NCI-H146 (cell line): ENCODE results near the gene RGS11.

Source experiments
- DNase-seq: peaks from one replicate; lab custom pipeline; 2025; lab: John Stamatoyannopoulos, UW

Gene RGS11

DNA sequence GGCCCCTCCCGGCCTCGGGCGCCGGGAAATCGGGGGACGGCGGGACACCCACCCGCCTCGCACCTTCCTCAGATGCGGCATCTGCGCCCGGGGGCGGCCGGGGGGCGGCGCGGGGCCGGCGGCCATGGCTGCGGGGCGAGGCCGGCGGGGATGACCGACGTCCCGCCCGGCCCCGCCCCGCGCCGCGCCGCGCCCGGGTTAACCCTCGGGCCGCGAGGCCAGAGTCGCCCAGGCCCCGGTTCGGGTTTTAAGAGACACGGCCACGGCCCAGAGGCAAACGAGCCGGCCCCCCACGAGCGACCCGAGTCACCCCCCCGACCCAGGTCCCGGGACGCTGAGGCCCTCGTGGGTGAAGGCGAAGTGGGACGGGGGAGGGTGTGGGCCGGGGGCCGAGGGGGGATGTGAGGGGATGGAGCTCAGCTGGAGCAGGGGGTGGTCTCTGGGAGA, at the start of gene RGS11:
Gene RGS11, minus strand, starts transcription at position 159 of the 447 bp plus-strand sequence. Its CDS starts 33 bp downstream, at position 126.
- DNase-seq, result no peak

DNA sequence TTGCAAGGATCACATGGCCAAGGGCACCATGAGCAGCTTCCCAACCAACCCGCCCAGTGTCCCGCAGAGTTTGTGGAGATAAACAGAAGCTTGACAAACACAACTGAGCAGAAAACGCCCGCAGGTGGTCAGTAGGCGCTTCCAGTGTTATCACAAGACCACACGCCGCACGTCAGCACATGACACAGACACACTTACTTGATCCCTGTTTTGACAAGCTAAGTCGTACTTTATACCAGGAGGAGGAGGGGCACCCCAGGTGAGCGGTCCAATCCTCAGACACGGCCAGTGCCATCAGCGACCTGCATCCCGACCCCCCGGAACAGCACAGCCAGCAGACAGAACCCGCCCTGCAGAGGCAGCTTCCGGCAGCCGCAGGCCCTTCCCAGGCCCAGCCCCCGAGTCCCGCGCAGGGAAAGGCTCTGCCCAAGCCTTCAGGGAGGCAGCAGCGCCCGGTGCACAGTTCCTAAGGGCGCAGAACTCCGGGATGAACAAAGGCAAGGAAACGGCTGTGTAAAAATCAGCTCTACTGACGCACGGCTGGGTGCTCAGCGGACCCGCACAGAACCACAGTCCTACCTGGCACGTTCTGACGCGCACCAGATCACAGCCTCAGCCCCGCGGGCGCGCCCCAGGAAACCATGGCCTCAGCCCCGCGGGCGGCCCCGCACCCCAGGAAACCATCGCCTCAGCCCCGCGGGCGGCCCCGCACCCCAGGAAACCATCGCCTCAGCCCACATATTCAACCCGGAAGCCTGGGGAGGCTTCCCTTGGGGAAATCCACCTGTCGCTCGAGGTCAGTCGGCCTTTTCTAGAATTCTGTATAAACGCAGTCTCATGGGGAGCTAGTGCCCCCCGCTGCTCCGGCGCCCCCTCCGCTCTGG, 48.9 kb upstream of the RGS11 start:
- DNase-seq, result peak; percentile 93

DNA sequence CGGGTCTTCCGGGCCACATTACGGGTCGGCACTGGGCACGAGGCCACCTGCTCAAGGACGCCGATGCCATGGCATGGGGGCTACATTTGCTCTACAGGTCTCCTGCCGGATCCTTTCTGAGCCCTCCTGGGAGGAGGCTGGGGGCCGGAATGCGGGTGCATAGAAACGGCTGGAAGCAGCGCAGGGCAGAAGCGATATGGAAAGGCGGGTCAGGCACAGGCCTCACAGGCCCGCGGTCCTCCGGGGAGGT, 48.4 kb upstream of the RGS11 start:
- DNase-seq, result no peak

DNA sequence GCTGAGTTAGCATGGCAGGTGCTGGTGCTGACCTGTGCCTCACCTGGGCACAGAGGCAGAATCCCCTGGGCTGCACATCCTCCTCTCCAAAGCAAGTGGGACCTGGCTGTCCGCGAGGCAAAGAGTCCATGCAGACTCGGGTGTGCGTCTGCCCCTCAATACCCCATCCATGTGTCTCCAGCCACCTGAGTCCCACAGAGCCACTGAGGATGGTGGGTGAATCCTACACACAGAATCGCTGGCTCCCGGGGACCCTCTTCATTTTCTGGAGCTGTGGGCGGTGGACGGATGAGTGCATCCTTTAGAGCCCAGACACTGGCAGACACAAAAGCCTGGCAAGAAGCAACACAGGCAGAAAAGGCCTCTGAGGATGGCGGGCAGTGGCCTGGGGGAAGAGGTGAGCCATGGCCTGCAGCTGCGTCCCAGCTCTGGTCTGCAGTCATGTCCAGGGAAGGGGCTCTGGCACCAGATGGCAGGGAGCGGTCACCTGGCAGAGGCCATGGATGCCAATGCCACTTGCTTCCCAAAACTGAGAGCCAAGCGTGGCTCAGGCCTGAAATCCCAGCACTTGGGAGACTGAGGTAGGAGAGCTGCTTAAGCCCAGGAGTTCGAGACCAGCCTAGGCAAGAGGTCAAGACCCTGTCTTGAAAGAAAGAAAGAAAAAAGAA, 46.9 kb upstream of the RGS11 start:
- no peak for DNase-seq

DNA sequence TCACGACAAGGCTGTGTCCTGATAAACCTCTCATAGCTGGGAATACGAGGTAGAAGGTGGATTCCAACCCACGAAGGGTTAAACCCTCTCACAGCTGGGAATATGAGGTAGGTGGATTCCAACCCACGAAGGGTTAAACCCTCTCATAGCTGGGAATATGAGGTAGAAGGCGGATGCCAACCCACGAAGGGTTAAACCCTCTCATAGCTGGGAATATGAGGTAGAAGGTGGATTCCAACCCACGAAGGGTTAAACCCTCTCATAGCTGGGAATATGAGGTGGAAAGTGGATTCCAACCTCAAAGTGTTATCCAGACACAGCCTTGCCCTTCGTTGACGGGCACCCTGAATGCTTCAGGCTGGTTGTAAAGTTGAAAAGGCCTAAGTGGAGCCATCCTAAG, 45.8 kb upstream of the RGS11 start:
- DNase-seq, result no peak

DNA sequence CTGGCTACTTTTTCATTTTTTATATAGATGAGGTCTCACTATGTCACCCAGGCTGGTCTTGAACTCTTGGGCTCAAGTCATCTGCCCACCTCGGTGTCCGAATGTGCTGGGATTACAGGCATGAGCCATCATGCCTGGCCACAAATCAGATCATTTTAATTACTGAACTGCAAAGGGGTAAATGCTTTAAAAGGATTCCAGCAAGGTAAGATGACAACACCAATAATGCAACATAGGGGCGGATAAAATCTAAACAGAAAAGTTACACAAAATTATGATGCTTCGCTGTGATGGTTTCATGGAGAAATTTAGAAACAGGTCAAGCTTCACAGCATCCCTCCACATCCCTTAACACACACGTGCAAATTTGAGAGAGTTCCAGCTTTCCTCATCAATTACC, 44.5 kb upstream of the RGS11 start:
- no peak for DNase-seq

DNA sequence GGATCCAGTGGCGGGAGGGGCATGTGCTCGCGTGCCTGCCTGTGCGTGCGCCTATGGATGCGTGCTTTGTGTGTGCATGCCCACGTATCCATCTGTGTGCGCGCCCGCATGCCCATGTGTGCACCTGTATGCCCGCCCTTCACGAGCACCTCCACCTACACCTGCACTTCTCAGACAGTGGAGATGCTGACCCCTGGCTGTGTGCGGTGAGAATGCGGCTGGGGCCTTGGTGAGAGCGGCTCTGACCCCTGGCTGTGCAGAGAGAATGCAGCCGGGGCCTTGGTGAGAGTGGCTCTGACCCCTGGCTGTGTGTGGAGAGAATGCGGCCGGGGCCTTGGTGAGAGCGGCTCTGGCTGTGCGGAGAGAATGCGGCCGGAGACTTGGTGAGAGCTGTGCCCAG, 42.9 kb upstream of the RGS11 start:
- peak; percentile 46 for DNase-seq

DNA sequence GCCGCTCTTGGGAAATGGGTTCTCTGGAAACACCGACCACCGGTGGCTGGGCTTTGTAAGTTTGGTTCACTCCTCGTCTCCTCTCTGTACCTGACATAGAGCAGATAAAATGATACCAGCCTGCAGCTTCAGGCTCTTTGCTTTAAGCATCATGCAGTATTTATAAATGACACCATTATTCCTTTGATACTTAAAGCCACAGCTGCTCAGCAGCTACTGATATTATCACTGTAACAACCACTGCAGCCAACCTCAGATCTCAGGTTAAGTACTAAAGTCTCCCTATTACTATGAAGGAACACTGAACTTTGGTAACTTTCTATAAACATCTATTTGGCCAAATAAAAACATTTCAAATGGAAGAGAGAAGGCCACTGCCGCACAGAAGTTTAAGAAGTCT, 41.8 kb upstream of the RGS11 start:
- no peak for DNase-seq

DNA sequence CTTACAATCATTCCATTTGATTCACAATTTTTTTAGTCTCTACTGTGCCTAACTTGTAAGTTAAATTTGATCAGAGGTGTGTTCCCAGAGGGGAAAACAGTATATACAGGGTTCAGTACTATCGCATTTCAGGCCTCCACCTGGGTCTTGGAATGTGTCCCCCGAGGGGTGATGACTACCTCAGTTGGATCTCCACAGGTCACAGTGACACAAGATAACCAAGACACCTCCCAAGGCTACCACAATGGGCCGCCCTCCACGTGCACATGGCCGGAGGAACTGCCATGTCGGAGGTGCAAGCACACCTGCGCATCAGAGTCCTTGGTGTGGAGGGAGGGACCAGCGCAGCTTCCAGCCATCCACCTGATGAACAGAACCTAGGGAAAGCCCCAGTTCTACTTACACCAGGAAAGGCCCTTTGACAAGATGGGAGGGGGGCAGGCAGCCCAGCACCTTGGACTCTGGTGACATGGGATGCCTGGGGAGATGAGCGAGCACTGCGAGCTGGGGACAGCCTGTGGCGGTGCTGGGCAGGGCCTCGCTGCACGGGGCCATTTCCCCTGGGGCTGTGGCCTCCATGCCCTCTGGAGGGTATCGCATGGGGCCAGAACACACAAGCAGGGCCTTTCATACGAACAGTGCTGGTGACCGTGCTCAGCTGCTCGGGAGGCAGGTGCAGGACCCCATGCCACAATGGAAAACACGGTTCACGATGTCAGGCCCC, 41.2 kb upstream of the RGS11 start:
- peak; percentile 42 for DNase-seq

DNA sequence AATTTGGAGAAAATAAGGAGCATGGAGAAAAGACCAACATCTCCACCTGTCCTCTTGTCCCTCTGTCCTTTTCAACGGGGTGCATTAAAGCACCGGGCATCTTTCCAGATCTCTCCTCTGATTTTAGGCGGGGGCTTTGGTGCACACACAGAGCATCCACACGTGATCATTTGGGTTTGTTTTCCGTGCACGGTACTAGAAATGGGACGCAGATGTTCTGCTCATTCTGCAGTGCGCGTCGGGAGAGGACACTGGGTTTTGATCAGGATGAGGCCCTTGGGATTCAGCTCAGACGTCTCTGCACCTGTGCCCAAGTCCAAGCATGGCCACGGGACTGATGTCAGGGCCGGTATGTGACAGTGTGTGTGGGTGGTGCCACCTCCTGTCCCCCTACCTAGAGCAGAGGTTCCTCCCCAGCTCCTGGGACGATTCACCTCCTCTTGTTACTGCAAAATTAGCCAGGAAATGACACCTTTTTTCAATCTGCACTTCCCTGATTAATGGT, 39.1 kb upstream of the RGS11 start:
- no peak for DNase-seq

DNA sequence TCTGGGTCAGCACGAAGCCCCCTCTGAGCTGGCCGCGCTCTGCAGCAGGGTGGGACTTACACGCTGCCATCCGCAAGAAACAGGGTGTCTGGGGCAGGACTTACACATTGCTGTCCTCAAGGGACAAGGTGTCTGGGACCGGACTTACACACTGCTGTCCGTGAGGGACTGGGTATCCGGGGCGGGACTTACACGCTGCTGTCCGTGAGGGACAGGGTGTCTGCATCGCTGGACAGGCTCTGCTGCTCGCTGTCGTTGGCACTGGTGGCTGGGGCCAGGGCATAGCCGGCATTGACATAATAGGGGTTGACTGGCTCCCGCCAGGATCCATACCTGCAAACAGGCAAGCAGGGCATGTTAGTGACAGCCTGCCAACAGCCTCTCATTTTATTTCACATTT, 38.6 kb upstream of the RGS11 start:
- DNase-seq, result no peak

DNA sequence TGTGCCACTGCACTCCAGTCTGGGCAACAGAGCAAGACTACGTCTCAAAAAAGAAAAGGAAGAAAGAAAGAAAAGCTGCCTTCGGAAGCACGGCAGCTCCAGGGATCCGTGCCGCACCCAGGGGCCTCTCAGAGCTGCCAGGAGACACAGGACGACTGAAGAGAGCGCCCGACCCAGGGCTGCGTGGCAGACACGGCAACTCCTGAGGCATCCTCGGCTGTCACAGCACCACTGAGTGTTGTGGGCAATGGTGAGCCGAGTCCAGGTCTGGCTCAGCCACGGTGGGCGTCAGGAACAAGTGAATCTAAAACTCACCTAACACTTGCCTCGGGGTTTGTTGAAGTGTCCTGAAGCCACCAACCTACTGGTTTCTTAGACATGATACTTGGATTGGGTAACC, 36.0 kb upstream of the RGS11 start:
- DNase-seq, result no peak

DNA sequence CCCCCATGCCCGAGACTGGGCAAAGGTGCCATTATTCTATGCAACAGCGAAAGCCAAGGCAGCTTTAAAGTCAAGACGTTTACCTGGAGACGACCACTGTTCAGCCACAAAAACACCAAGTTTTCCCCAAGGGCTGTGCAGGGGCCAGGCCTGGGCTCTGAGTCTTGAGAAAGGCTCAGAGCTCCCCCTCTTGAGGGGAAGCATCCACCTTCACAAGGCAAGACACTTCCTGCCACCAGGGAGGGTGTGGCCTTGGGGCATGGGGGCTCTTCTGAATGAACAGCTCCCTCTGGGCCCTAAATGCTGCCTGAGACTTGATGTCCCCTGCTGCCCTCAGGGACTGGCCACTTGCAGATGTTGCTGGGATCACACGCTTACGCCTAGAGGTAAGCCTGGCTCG, 33.7 kb upstream of the RGS11 start:
- DNase-seq, result no peak

DNA sequence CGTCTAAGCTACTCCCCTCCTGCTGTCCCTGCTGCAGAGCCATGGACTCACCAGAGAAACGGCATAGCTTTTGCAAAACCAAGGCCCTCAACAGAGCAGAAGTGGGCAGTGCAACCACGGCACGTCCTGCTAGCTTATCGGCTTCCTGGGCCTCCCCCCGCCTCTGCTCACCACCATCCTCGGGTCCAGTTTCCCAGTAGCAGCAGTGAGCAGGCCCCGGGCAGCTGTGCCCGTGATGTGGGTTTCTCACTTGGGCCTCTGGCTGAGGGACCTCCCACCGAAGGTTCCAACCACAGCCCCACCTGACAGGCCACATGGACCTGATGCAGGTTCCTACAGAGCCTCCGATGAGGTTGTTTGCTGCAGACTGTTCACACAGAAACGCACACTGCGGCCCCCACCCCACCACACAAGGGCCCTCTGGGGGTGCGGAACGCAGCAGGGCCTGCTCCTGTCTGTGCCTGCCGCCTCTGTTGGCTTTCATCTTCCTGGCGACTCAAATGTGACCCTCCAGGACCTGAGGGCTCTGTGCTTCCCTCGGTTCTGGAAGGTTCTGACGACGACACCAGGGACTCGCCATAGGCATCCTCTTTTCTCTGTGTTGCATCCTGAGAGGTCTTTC, 32.1 kb upstream of the RGS11 start:
- DNase-seq, result no peak

DNA sequence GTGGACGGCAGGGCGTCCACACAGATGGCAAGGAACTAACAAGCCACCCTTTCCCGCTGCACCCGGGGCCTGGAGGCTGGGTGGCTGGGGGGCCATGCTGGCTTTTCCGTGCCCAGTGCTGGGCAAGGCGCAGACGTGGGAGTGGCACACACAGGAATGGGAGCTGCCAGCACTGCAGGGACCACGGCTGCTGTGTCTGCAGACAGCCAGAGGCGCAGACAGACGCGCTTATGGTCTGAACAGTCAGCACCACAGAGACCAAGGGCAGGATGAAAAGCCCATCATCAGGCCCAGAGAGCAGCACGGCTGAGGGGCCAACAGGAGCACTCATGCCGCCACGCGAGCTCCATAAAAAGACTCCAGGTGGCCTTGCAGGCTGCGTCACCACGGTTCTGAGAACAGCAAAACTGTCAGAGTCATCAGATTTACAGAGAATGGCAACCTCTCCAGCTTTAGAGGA, 31.2 kb upstream of the RGS11 start:
- no peak for DNase-seq

DNA sequence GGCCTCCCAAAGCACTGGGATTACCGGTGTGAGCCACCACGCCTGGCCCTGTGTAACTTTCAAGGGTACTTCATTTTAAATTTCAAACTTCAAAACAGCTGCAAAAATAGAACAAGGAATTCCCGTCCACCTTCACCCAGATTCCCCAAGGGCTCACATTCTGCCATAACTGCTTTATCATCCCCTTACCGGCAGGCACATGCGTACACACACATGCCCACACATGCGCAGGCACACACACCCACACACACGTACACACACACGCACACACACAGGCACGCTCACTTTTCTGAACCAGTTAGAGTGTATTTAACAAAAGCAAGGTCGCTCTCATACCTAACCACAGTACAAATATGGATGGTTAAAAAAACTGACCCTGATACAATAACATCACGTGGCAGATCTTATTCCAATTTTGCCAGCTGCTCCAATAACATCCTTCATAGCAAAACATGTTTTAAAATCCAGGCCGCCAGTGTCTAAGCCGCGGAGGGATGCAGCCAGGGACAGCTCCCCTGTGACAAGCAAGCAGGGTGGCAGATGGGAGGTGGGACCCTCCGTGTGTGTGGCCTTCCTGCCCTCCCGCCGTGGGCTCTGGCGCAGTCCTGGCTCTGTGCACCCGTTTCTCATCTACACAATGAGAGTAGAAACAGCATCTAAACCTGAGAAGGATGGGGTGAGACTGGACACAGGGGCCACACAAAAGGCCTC, 30.3 kb upstream of the RGS11 start:
- no peak for DNase-seq

DNA sequence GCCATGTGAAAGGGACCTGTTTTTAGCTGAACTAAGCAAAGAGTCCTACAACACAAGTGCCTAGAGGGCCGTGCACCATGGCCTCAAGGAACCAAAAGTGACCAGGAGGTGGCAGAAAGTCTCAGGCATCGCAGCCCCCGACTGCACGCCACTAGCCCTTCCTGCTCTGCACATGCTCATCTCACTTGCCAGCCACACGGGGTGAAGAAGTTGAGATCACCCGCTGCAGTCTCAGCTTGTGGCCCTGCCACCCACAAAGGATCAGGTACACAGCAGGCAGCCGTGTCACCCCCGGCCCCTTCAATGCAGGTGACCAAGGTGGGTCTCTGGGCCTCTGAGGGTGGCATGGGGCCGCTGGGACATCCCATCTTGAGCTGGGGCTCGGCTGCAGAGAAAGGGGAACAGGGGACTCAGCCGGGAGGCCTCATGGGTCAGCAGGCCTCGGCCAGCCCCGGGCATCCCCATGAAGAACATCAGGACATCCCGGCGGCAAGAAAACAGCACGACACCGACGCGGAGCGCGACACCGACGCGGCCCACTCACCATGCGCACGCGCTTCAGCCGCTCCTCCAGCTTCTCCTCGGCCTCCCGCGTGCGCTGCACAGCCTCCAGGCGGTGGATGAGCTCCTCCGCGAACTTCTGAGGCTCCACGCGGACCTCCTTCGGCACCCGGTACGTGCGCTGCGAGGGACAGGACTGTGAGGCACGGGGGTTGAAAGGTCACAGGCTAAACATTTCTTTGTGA, 28.2 kb upstream of the RGS11 start:
- DNase-seq, result no peak

DNA sequence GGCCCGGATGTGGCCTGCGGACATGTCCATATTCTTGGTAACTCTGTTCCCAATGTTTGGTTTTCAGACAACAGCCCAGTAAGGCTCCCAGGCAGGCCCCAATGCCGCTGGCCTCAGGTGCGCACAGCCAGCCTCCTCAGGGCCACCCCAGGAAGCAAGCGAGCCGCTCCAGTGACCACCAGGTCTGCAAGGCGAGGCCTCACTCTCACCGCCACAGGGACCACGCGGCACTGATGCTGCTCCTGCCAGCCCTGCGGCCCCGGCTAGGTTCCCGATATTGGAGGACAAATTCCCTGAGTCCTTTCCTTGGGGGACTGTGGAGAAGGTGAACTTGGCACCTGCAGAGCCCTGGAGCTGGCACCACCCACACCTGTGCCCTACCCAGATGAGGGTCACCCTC, 26.2 kb upstream of the RGS11 start:
- no peak for DNase-seq

DNA sequence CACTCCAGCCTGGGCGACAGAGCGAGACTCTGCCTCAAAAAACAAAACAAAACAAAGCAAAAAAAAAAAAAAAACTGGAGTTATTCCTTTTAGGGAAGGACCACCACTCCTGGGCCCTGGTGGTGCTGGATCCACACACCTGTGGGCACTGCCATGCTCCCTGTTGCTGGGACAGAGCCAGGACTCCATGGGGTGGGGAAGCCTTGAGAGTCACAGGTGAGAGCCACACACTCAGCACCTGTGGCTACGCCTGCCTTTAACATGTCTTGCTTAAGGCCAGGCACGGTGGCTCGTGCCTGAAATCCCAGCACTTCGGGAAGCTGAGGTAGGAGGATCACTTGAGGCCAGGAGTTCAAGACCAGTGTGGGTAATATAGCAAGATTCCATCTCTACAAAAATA, 25.5 kb upstream of the RGS11 start:
- DNase-seq, result no peak

DNA sequence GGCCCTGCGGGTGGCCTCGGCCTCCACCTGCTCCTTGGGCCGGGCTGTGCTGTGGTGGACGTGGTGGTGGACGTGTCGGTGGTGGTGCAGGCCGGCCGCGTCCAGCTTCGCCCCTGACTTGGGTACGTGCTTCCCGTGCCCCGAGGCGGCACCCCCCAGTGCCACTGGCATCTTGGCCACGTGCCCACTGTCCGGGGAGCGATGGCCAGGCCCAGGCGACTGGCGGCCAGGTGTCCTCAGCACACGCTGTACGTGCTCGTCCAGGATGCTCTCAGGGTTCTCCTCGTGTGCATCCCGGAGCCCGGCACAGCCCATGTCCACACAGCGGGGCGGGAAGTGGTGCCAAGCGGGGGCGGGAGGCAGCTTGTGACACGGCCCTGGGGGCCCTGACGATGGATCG, 22.1 kb upstream of the RGS11 start:
- DNase-seq, result no peak
